Fibroblast of the aortic adventitia (primary cell): ENCODE measurements around the gene GALT. TPM values are rescaled to one million over a fixed set of nuclear protein-coding genes. Genes with fewer than 3 reads are reported as not detected.

Experiments used
- DNase-seq: peaks from one replicate; pipeline ENCODE4 v3.0.0-alpha.2; 2010; ENCODE audit warnings: low read depth
- H3K4me3 ChIP-seq: 2 replicates; pipeline ENCODE4 v1.5.1; 2011; ENCODE audit warnings: low read depth, mild to moderate bottlenecking, control low read depth, low read length, moderate library complexity
- CTCF ChIP-seq: IDR thresholded peaks from 2 replicates; pipeline ENCODE4 v1.5.1; 2011; ENCODE audit warnings: mild to moderate bottlenecking, low read length, control low read depth, inconsistent platforms; ENCODE audit not compliant: insufficient read depth
- total RNA-seq: library from RNA; depleted of rRNA; stranded (reverse); fragments of >200 nt; gene quantifications from 2 replicates; pipeline ENCODE4 v1.2.3, GENCODE V29; 2012; ENCODE audit warnings: low replicate concordance

The GALT gene
- total RNA-seq, 1 donor, result 26.8 TPM

GRCh38 chr9:34644766-34645314 is 1.6 kb upstream of the GALT start:
- H3K4me3 ChIP-seq, result no peak overlapping the region
- no peak for DNase-seq
- TF ChIP-seq CTCF, result no peak

DNA sequence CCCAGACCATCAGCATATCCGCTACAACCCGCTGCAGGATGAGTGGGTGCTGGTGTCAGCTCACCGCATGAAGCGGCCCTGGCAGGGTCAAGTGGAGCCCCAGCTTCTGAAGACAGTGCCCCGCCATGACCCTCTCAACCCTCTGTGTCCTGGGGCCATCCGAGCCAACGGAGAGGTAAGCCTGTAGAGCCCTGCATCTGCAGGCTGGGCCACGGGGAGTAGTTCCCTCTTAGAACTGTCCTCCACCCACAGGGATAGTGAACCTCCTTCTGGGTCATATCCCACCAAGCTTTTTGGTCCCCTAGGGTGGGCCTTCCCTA is 569 bp downstream of the GALT start:
- peak overlapping the region; percentile 82 for H3K4me3 ChIP-seq
- DNase-seq, result no peak
- TF ChIP-seq CTCF, result no peak

GRCh38 chr9:34647651-34648050 is 1.2 kb downstream of the GALT start:
- peak overlapping the region; percentile 82 for H3K4me3 ChIP-seq
- TF ChIP-seq CTCF, result no peak

DNA sequence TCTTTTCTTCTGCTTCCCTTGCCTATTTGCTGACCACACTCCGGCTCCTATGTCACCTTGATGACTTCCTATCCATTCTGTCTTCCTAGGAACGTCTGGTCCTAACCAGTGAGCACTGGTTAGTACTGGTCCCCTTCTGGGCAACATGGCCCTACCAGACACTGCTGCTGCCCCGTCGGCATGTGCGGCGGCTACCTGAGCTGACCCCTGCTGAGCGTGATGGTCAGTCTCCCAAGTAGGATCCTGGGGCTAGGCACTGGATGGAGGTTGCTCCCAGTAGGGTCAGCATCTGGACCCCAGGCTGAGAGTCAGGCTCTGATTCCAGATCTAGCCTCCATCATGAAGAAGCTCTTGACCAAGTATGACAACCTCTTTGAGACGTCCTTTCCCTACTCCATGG is 2.2 kb downstream of the GALT start:
- no peak for DNase-seq
- TF ChIP-seq CTCF, result no peak
- H3K4me3 ChIP-seq, result no peak overlapping the region

More at GRCh38 chr9:34647651-34648050, 1.2 kb downstream of the GALT start:
- DNase-seq, result no peak

DNA sequence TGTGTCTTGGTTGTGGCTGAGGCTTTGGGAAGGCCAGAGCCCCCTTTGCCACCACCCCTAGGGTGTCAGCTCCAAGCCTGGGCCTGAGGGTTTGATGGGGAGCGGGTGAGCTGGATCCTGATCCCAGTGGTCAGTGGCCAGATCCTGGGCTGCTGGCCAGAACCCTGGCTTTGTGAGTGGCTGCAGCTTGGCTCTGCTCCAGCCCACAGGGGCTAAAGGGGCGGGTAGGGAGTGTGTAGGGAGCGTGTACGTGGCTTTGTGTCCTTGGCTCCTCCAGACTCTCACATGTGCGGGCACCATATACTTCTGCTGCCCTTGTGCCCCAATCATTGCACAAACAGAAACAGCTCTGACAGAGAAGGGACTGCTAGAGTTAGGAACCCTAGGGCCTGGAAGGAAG is 4.3 kb downstream of the GALT start:
- H3K4me3 ChIP-seq, result no peak overlapping the region
- peak; percentile 15 for DNase-seq

DNA sequence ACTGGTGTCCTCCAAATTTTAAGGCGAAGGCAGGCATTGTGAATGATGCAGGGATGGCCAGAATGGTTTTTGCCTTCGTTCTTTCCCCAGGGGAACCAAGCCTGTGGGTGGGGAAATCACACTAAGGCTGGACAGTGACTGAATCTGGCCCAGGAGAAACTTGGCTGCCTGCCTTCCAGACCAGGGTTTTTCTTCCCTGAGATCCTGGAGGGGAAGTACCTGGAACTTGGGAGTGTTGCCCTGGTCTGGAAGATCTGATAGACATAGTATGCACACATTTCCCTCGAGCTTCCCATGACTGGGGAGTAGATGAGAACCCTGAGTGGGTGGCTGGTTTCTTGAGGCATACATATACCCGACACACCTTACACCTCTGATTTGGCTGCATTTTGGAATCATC is 4.8 kb downstream of the GALT start:
- peak; percentile 68 for DNase-seq
- TF ChIP-seq CTCF, result no peak
- peak overlapping the region; percentile 63 for H3K4me3 ChIP-seq

More for the DNA sequence above, 4.3 kb downstream of the GALT start:
- no peak for TF ChIP-seq CTCF
